ENCODE measurements around the gene TECTA.
A peak's percentile ranks its signal among the peaks of the same experiment; 100 is the strongest.

- TF ChIP-seq POLR2AphosphoS5 (IDR thresholded peaks at IDR 0.05; ENCODE audit: low read depth, low read length) (no peak), CTCF (IDR thresholded peaks at IDR 0.05) (peak; percentile 6; the same call in 1 of the 2 replicates), TCF7L2 (IDR thresholded peaks at IDR 0.05; ENCODE audit: low read depth, low read length) (no peak), SIN3A (IDR thresholded peaks at IDR 0.05; ENCODE audit: borderline replicate concordance, insufficient read depth, low read depth, low read length) (no peak)
- TF ChIP-seq, protein P1, sequence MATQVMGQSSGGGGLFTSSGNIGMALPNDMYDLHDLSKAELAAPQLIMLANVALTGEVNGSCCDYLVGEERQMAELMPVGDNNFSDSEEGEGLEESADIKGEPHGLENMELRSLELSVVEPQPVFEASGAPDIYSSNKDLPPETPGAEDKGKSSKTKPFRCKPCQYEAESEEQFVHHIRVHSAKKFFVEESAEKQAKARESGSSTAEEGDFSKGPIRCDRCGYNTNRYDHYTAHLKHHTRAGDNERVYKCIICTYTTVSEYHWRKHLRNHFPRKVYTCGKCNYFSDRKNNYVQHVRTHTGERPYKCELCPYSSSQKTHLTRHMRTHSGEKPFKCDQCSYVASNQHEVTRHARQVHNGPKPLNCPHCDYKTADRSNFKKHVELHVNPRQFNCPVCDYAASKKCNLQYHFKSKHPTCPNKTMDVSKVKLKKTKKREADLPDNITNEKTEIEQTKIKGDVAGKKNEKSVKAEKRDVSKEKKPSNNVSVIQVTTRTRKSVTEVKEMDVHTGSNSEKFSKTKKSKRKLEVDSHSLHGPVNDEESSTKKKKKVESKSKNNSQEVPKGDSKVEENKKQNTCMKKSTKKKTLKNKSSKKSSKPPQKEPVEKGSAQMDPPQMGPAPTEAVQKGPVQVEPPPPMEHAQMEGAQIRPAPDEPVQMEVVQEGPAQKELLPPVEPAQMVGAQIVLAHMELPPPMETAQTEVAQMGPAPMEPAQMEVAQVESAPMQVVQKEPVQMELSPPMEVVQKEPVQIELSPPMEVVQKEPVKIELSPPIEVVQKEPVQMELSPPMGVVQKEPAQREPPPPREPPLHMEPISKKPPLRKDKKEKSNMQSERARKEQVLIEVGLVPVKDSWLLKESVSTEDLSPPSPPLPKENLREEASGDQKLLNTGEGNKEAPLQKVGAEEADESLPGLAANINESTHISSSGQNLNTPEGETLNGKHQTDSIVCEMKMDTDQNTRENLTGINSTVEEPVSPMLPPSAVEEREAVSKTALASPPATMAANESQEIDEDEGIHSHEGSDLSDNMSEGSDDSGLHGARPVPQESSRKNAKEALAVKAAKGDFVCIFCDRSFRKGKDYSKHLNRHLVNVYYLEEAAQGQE (IDR thresholded peaks at IDR 0.05; ENCODE audit: insufficient read depth in 1 of 2, low read depth in 2 of 2, low read length in 1 of 2), result no peak
Observed at GRCh38 chr11:121221496-121222200, 120.6 kb downstream of the TECTA start.
